HUES6 (cell line): ENCODE results near the gene DDR2.
"Not testable (repeated sequence)": the region's sequence is repeated elsewhere in the genome, so short reads cannot be mapped to it uniquely, and the experiment has no call there.

ENCODE experiments used
- H3K27ac ChIP-seq: 2 replicates; pipeline ENCODE4 v1.7.0; 2013; ENCODE audit warnings: low read depth, mild to moderate bottlenecking, low read length, inconsistent platforms
- H3K27me3 ChIP-seq: 2 replicates; pipeline ENCODE4 v1.6.1; 2013; ENCODE audit warnings: low read length; ENCODE audit not compliant: control insufficient read depth, insufficient read depth
- H3K36me3 ChIP-seq: 2 replicates; pipeline ENCODE4 v1.6.1; 2013; ENCODE audit warnings: low read length; ENCODE audit not compliant: control insufficient read depth, insufficient read depth
- H3K4me1 ChIP-seq: 2 replicates; pipeline ENCODE4 v1.6.1; 2013; ENCODE audit warnings: low read length; ENCODE audit not compliant: control insufficient read depth, insufficient read depth
- H3K4me3 ChIP-seq: 2 replicates; pipeline ENCODE4 v1.5.1; 2013; ENCODE audit warnings: low read depth, low read length
- H3K9ac ChIP-seq: one replicate; pipeline ENCODE4 v1.6.1; 2013; ENCODE audit warnings: mild to moderate bottlenecking, low read length
- H3K9me3 ChIP-seq: 2 replicates; pipeline ENCODE4 v1.6.1; 2013; ENCODE audit warnings: low read depth, low read length; ENCODE audit not compliant: control insufficient read depth, insufficient read depth

DDR2 gene

GRCh38 chr1:162725301-162725837, 93.1 kb downstream of the DDR2 start:
- Histone ChIP-seq H3K9me3 (no peaks in the 10 kb centered on the region), H3K36me3 (no peaks in the 10 kb centered on the region), H3K4me1 (no peaks in the 10 kb centered on the region), H3K27ac (no peak overlapping the region), H3K27me3 (no peaks in the 10 kb centered on the region), H3K9ac (no peak overlapping the region), H3K4me3 (no peak overlapping the region)

- H3K27ac ChIP-seq = no peak overlapping the region
- no peaks in the 10 kb centered on the region for H3K36me3 ChIP-seq
- H3K27me3 ChIP-seq = no peaks in the 10 kb centered on the region
- no peak overlapping the region for H3K4me3 ChIP-seq
- no peaks in the 10 kb centered on the region for H3K4me1 ChIP-seq
- H3K9ac ChIP-seq = no peak overlapping the region
- H3K9me3 ChIP-seq = no peaks in the 10 kb centered on the region
Observed at GRCh38 chr1:162726555-162726954, 94.3 kb downstream of the DDR2 start.

- not testable (repeated sequence) for H3K27ac ChIP-seq, H3K4me3 ChIP-seq, H3K4me1 ChIP-seq, H3K27me3 ChIP-seq, H3K36me3 ChIP-seq, H3K9me3 ChIP-seq, H3K9ac ChIP-seq
Observed at GRCh38 chr1:162727493-162727892, 95.2 kb downstream of the DDR2 start.

- Histone ChIP-seq H3K4me3 (no peak overlapping the region), H3K9me3 (no peaks in the 10 kb centered on the region), H3K36me3 (no peaks in the 10 kb centered on the region), H3K4me1 (no peaks in the 10 kb centered on the region), H3K9ac (no peak overlapping the region), H3K27me3 (no peaks in the 10 kb centered on the region), H3K27ac (no peak overlapping the region)
Observed at GRCh38 chr1:162728573-162728972, 96.3 kb downstream of the DDR2 start.

GRCh38 chr1:162729195-162729774, 97.0 kb downstream of the DDR2 start:
- H3K4me3 ChIP-seq, H3K9me3 ChIP-seq, H3K36me3 ChIP-seq, H3K27ac ChIP-seq, H3K27me3 ChIP-seq, H3K9ac ChIP-seq, H3K4me1 ChIP-seq: not testable (repeated sequence)

- Histone ChIP-seq H3K9me3 (no peaks in the 10 kb centered on the region), H3K27ac (no peak overlapping the region), H3K9ac (no peak overlapping the region), H3K4me3 (no peak overlapping the region), H3K4me1 (no peaks in the 10 kb centered on the region), H3K36me3 (no peaks in the 10 kb centered on the region), H3K27me3 (no peaks in the 10 kb centered on the region)
Observed at GRCh38 chr1:162732094-162732493, 99.8 kb downstream of the DDR2 start.

GRCh38 chr1:162732566-162733335, 100.5 kb downstream of the DDR2 start:
- Histone ChIP-seq H3K4me3 (no peak overlapping the region), H3K27me3 (no peaks in the 10 kb centered on the region), H3K4me1 (no peaks in the 10 kb centered on the region), H3K36me3 (no peaks in the 10 kb centered on the region), H3K9me3 (no peaks in the 10 kb centered on the region), H3K27ac (no peak overlapping the region), H3K9ac (no peak overlapping the region)

- no peak overlapping the region for H3K9ac ChIP-seq
- H3K4me1 ChIP-seq = no peaks in the 10 kb centered on the region
- H3K4me3 ChIP-seq = no peak overlapping the region
- H3K27me3 ChIP-seq = no peaks in the 10 kb centered on the region
- H3K27ac ChIP-seq = no peak overlapping the region
- no peaks in the 10 kb centered on the region for H3K36me3 ChIP-seq
- no peaks in the 10 kb centered on the region for H3K9me3 ChIP-seq
Observed at GRCh38 chr1:162733336-162733590, 101.0 kb downstream of the DDR2 start.

- H3K9me3 ChIP-seq = no peaks in the 10 kb centered on the region
- no peaks in the 10 kb centered on the region for H3K36me3 ChIP-seq
- H3K27me3 ChIP-seq = no peaks in the 10 kb centered on the region
- no peaks in the 10 kb centered on the region for H3K4me1 ChIP-seq
- no peak overlapping the region for H3K4me3 ChIP-seq
- no peak overlapping the region for H3K9ac ChIP-seq
- no peak overlapping the region for H3K27ac ChIP-seq
Observed at GRCh38 chr1:162734047-162734446, 101.8 kb downstream of the DDR2 start.

GRCh38 chr1:162736184-162736583, 103.9 kb downstream of the DDR2 start:
- H3K9ac ChIP-seq = no peak overlapping the region
- H3K36me3 ChIP-seq = no peaks in the 10 kb centered on the region
- H3K9me3 ChIP-seq = no peaks in the 10 kb centered on the region
- H3K27me3 ChIP-seq = no peaks in the 10 kb centered on the region
- H3K27ac ChIP-seq = no peak overlapping the region
- H3K4me3 ChIP-seq = no peak overlapping the region
- H3K4me1 ChIP-seq = no peaks in the 10 kb centered on the region

- Histone ChIP-seq H3K27ac (no peak overlapping the region), H3K4me1 (no peaks in the 10 kb centered on the region)
Observed at GRCh38 chr1:162736633-162737067, 104.4 kb downstream of the DDR2 start.

More at GRCh38 chr1:162736633-162737067, 104.4 kb downstream of the DDR2 start:
- no peak overlapping the region for H3K4me3 ChIP-seq
- H3K9me3 ChIP-seq = no peaks in the 10 kb centered on the region
- H3K27me3 ChIP-seq = no peaks in the 10 kb centered on the region
- no peak overlapping the region for H3K9ac ChIP-seq
- no peaks in the 10 kb centered on the region for H3K36me3 ChIP-seq
